Heart left ventricle (tissue), 13 donors: Measurements from ENCODE around the gene SNTB2.

Experiments used
- POLR2A ChIP-seq, 2 donors: fragments of 450-650 bp; IDR thresholded peaks; one replicate each; pipeline ENCODE4 v1.6.1; 2017; ENCODE audit warnings: antibody characterized with exemption in 2 of 2, mild to moderate bottlenecking in 2 of 2, moderate library complexity in 2 of 2
- TF ChIP-seq, protein P1 (sequence below), 12 donors: fragments of 200-600 bp; sonication (generic) in 4 of 12; IDR thresholded peaks; one replicate each; pipeline versions ENCODE4 v1.5.0 to v1.8.0; 2018 to 2022; ENCODE audit warnings: antibody characterized with exemption in 12 of 12, mild to moderate bottlenecking in 5 of 12
- donor health status: ischemic (EF 13 %, LVEDD 7.1; RV severe dilation, severe dysfunction).
- donor health status: DM: no; HTN: yes; CAD: no.
- donor health status: DM: no; HTN: no; CAD: no.
- donor health status: ischemic (EF 25% LVEDD 6.9; RV normal size, moderate dysfunction).
- donor health status: ischemic (EF 25% LVEDD 5.7; RV mildly dilated, moderate dysfunction).
- donor health status: ischemic (EF 35%, LVEDD 5.7; RV mildly dilated, moderate dysfunction).
- donor health status: nonischemic (EF 11% LVEDD 7.7; RV severe dilation, severe dysfunction).
- donor health status: DM: yes; HTN: yes; CAD: no.
- donor health status: PGD.
- donor health status: ischemic (EF 29% LVEDD 5.4; RV normal size, mild dysfunction).
- donor health status: nonischemic (EF 23%, LVEDD 6.1; RV moderate dilation, normal function).

DNA sequence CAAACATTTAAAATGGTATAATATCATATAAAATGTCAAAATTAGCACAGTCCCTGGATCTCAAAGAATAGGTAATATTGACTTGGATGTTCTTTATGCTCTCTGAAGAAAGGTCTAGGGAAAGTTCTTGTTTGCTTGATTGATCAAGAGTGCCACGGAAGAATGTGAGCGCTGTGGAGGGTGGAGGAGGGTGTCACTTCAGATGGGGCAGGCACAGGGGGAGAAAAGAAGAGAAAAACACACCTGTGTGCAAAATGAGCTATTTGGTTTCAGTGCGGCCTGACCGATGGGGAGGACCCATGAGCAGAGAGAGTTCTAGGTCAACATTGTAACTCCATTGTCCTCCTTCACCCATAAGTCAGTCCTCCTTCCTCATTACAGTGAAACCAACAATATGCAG, 115.3 kb downstream of the SNTB2 start:
- TF ChIP-seq, protein P1, sequence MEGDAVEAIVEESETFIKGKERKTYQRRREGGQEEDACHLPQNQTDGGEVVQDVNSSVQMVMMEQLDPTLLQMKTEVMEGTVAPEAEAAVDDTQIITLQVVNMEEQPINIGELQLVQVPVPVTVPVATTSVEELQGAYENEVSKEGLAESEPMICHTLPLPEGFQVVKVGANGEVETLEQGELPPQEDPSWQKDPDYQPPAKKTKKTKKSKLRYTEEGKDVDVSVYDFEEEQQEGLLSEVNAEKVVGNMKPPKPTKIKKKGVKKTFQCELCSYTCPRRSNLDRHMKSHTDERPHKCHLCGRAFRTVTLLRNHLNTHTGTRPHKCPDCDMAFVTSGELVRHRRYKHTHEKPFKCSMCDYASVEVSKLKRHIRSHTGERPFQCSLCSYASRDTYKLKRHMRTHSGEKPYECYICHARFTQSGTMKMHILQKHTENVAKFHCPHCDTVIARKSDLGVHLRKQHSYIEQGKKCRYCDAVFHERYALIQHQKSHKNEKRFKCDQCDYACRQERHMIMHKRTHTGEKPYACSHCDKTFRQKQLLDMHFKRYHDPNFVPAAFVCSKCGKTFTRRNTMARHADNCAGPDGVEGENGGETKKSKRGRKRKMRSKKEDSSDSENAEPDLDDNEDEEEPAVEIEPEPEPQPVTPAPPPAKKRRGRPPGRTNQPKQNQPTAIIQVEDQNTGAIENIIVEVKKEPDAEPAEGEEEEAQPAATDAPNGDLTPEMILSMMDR (IDR thresholded peaks at IDR 0.05): no peak
- TF ChIP-seq POLR2A (IDR thresholded peaks at IDR 0.05): no peak
